H9 (cell line): Measurements from ENCODE around the gene STBD1. TPM values are rescaled to one million over a fixed set of nuclear protein-coding genes. Genes with fewer than 3 reads are reported as not detected.

Source experiments
- DNase-seq: peaks from one replicate; pipeline ENCODE4 v3.0.0-alpha.2; 2017
- H2AFZ ChIP-seq: one replicate; pipeline ENCODE4 v1.6.1; 2013; ENCODE audit warnings: mild to moderate bottlenecking, low read length, control low read depth, moderate library complexity
- H2AK5ac ChIP-seq: 2 replicates; pipeline ENCODE4 v1.6.1; 2013; ENCODE audit warnings: low read length, control low read depth, mixed read lengths; ENCODE audit not compliant: insufficient read length
- H2BK120ac ChIP-seq: one replicate; pipeline ENCODE4 v1.6.1; 2013; ENCODE audit warnings: low read depth, mild to moderate bottlenecking, low read length, control low read depth, inconsistent platforms; ENCODE audit not compliant: poor library complexity, severe bottlenecking
- H2BK12ac ChIP-seq: 2 replicates; pipeline ENCODE4 v1.6.1; 2013; ENCODE audit warnings: low read length, control low read depth, mixed read lengths, low read depth; ENCODE audit not compliant: insufficient read length
- H2BK15ac ChIP-seq: 2 replicates; pipeline ENCODE4 v1.6.1; 2013; ENCODE audit warnings: low read depth, low read length, control low read depth
- H2BK20ac ChIP-seq: one replicate; pipeline ENCODE4 v1.6.1; 2013; ENCODE audit warnings: low read depth, mild to moderate bottlenecking, low read length, control low read depth, inconsistent platforms; ENCODE audit not compliant: poor library complexity, severe bottlenecking
- H2BK5ac ChIP-seq: 2 replicates; pipeline ENCODE4 v1.6.1; 2013; ENCODE audit warnings: low read length, control low read depth, mixed read lengths; ENCODE audit not compliant: insufficient read length
- H3K14ac ChIP-seq: 2 replicates; pipeline ENCODE4 v1.6.1; 2013; ENCODE audit warnings: low read length, control low read depth; ENCODE audit not compliant: insufficient read depth
- H3K18ac ChIP-seq: 2 replicates; pipeline ENCODE4 v1.6.1; 2013; ENCODE audit warnings: low read depth, mild to moderate bottlenecking, mixed read lengths, low read length, control low read depth; ENCODE audit not compliant: insufficient read length
- H3K23ac ChIP-seq: 2 replicates; pipeline ENCODE4 v1.6.1; 2013; ENCODE audit warnings: low read length, control low read depth, mixed read lengths, low read depth; ENCODE audit not compliant: insufficient read length
- H3K23me2 ChIP-seq: 2 replicates; pipeline ENCODE4 v1.6.1; 2013; ENCODE audit warnings: low read depth, mild to moderate bottlenecking, mixed read lengths, low read length, control low read depth; ENCODE audit not compliant: insufficient read length, poor library complexity, severe bottlenecking
- H3K27ac ChIP-seq: 2 replicates; pipeline ENCODE4 v1.5.1; 2013; ENCODE audit warnings: low read length, control low read depth, mixed read lengths, low read depth; ENCODE audit not compliant: insufficient read length
- H3K27me3 ChIP-seq: 2 replicates; pipeline ENCODE4 v1.6.1; 2013; ENCODE audit warnings: low read length, control low read depth, inconsistent platforms; ENCODE audit not compliant: insufficient read depth
- H3K4ac ChIP-seq: 2 replicates; pipeline ENCODE4 v1.6.1; 2013; ENCODE audit warnings: low read depth, mild to moderate bottlenecking, control low read depth, inconsistent platforms, low read length, moderate library complexity
- H3K4me1 ChIP-seq: 2 replicates; pipeline ENCODE4 v1.6.1; 2013; ENCODE audit warnings: low read length, control low read depth, inconsistent platforms; ENCODE audit not compliant: insufficient read depth
- H3K4me2 ChIP-seq: 2 replicates; pipeline ENCODE4 v1.6.1; 2013; ENCODE audit warnings: low read length, control low read depth, mixed read lengths; ENCODE audit not compliant: insufficient read length, insufficient read depth
- H3K56ac ChIP-seq: 2 replicates; pipeline ENCODE4 v1.6.1; 2013; ENCODE audit warnings: low read depth, mild to moderate bottlenecking, mixed read lengths, low read length, control low read depth; ENCODE audit not compliant: insufficient read length
- H3K79me1 ChIP-seq: 2 replicates; pipeline ENCODE4 v1.6.1; 2013; ENCODE audit warnings: low read depth, mild to moderate bottlenecking, moderate library complexity, low read length, control low read depth, inconsistent platforms; ENCODE audit not compliant: insufficient read depth, poor library complexity, severe bottlenecking
- H3K79me2 ChIP-seq: 2 replicates; pipeline ENCODE4 v1.6.1; 2013; ENCODE audit warnings: low read length, control low read depth, inconsistent platforms; ENCODE audit not compliant: insufficient read depth
- H3K9ac ChIP-seq: 2 replicates; pipeline ENCODE4 v1.6.1; 2013; ENCODE audit warnings: low read length, control low read depth, mixed read lengths; ENCODE audit not compliant: insufficient read length; ENCODE audit errors: extremely low read depth
- H3K9me3 ChIP-seq: one replicate; pipeline ENCODE4 v1.6.1; 2013; ENCODE audit warnings: low read depth, low read length, inconsistent platforms; ENCODE audit not compliant: control insufficient read depth
- H3T11ph ChIP-seq: one replicate; pipeline ENCODE4 v1.6.1; 2013; ENCODE audit warnings: mild to moderate bottlenecking, low read length, control low read depth, inconsistent platforms
- H4K20me1 ChIP-seq: one replicate; pipeline ENCODE4 v1.6.1; 2013; ENCODE audit not compliant: control insufficient read depth, insufficient read length, insufficient read depth
- H4K5ac ChIP-seq: 2 replicates; pipeline ENCODE4 v1.6.1; 2013; ENCODE audit warnings: low read depth, mild to moderate bottlenecking, mixed read lengths, low read length, control low read depth; ENCODE audit not compliant: insufficient read length
- H4K8ac ChIP-seq: replicated peaks from 2 replicates; pipeline ENCODE4 v1.6.1; 2013; ENCODE audit warnings: low read length, control low read depth, mixed read lengths, low read depth; ENCODE audit not compliant: insufficient read length
- H4K91ac ChIP-seq: 2 replicates; pipeline ENCODE4 v1.6.1; 2013; ENCODE audit warnings: low read depth, mild to moderate bottlenecking, moderate library complexity, mixed read lengths, low read length, control low read depth; ENCODE audit not compliant: insufficient read length
- H3K27ac Mint-ChIP-seq, 3 experiments: 2 replicates in 2 of 3; 3 replicates in 1 of 3; pipeline ENCODE4 v1.8.0; 2020 to 2021; ENCODE audit warnings: mixed read lengths in 3 of 3, mild to moderate bottlenecking in 1 of 3, moderate library complexity in 1 of 3
- H3K27me3 Mint-ChIP-seq: 2 replicates; pipeline ENCODE4 v1.8.0; 2021; ENCODE audit warnings: low read depth, mild to moderate bottlenecking, moderate library complexity, mixed read lengths
- H3K36me3 Mint-ChIP-seq, 3 experiments: 2 replicates in 2 of 3; 3 replicates in 1 of 3; pipeline ENCODE4 v1.8.0; 2020 to 2021; ENCODE audit warnings: low read depth in 3 of 3, mixed read lengths in 3 of 3; ENCODE audit not compliant: insufficient read depth in 1 of 3
- H3K4me1 Mint-ChIP-seq, 2 experiments: 2 replicates each; pipeline ENCODE4 v1.8.0; 2020; ENCODE audit warnings: mixed read lengths in 2 of 2
- H3K4me3 Mint-ChIP-seq, 2 experiments: 2 replicates in 1 of 2; 3 replicates in 1 of 2; pipeline ENCODE4 v1.8.0; 2020 to 2021; ENCODE audit warnings: mild to moderate bottlenecking in 2 of 2, mixed read lengths in 2 of 2, moderate library complexity in 1 of 2
- H3K9me3 Mint-ChIP-seq, 2 experiments: 2 replicates in 1 of 2; 3 replicates in 1 of 2; pipeline ENCODE4 v1.8.0; 2020; ENCODE audit warnings: mild to moderate bottlenecking in 2 of 2, mixed read lengths in 2 of 2, moderate library complexity in 1 of 2
- WGBS: extraction: QIAGEN DNeasy Blood & Tissue Kit; methylation state at CpG from one replicate; pipeline ENCODE4 v1.1.7; 2013; ENCODE audit warnings: missing lambda C conversion rate, low lambda C conversion rate, mixed read lengths; ENCODE audit not compliant: insufficient read length; ENCODE audit errors: extremely low coverage; 5-methylcytosine and 5-hydroxymethylcytosine counted together
- total RNA-seq: library from RNA; stranded (reverse); gene quantifications from 2 replicates; pipeline ENCODE4 v1.2.1, GENCODE V29; 2021
- TF ChIP-seq, protein P1 (sequence below): fragments of 200-600 bp; sonication (generic); conservative IDR thresholded peaks from 3 replicates; pipeline ENCODE4 v1.8.0; 2021; ENCODE audit warnings: antibody characterized with exemption, mild to moderate bottlenecking

STBD1 gene
- total RNA-seq, 1 experiment from 2014 or later = 1.1 TPM

DNA sequence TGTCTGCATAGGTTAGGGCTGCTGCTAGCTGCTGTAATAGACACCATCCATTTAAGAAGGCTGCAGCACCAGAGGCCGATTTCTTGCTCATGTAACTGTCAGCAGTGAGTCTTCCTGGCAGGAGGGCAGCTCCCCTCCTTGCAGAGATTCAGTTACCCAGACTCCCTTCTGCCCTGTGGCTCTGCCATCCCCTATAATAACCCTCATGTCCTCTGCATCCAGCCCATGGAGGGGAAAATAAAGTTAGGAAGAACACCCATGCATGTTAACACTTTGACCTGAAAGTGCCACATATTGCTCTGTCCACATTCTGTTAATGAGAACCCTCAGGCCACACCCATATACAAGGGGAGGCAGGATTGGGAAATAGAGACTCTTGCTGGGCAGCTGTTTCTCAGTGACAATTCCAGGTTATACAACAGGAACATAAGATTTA, 5.4 kb downstream of the STBD1 start:
- H3K27me3 Mint-ChIP-seq = peaks cover 4% of the 10 kb centered on the region
- TF ChIP-seq, protein P1, sequence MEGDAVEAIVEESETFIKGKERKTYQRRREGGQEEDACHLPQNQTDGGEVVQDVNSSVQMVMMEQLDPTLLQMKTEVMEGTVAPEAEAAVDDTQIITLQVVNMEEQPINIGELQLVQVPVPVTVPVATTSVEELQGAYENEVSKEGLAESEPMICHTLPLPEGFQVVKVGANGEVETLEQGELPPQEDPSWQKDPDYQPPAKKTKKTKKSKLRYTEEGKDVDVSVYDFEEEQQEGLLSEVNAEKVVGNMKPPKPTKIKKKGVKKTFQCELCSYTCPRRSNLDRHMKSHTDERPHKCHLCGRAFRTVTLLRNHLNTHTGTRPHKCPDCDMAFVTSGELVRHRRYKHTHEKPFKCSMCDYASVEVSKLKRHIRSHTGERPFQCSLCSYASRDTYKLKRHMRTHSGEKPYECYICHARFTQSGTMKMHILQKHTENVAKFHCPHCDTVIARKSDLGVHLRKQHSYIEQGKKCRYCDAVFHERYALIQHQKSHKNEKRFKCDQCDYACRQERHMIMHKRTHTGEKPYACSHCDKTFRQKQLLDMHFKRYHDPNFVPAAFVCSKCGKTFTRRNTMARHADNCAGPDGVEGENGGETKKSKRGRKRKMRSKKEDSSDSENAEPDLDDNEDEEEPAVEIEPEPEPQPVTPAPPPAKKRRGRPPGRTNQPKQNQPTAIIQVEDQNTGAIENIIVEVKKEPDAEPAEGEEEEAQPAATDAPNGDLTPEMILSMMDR = no peak
- Histone ChIP-seq H3K4me1 (no peaks in the 10 kb centered on the region; the same call in 1 of the 2 replicates), H2BK12ac (no peak overlapping the region), H2AFZ (no peak overlapping the region), H3K14ac (no peak overlapping the region), H3T11ph (no peak overlapping the region), H3K9ac (no peak overlapping the region), H3K9me3 (no peaks in the 10 kb centered on the region), H2BK15ac (no peak overlapping the region), H3K79me1 (no peaks in the 10 kb centered on the region), H2BK120ac (no peak overlapping the region), H3K23ac (no peak overlapping the region), H2BK5ac (no peak overlapping the region), H3K27me3 (no peaks in the 10 kb centered on the region), H3K4ac (no peak overlapping the region), H4K8ac (no peak overlapping the region), H3K18ac (no peak overlapping the region), H4K5ac (no peak overlapping the region), H3K79me2 (no peaks in the 10 kb centered on the region), H2AK5ac (no peak overlapping the region), H3K27ac (no peak overlapping the region), H3K4me2 (no peak overlapping the region), H4K91ac (no peak overlapping the region), H3K56ac (no peak overlapping the region), H4K20me1 (no peaks in the 10 kb centered on the region), H2BK20ac (no peak overlapping the region), H3K23me2 (peaks cover 8% of the 10 kb centered on the region)
- DNase-seq = no peak
- H3K9me3 Mint-ChIP-seq = peaks cover 4% of the 10 kb centered on the region in 2 experiments; a peak in 4 of 5 replicates
- H3K4me1 Mint-ChIP-seq = peaks cover 3 to 12% of the 10 kb centered on the region in 2 experiments
- H3K27ac Mint-ChIP-seq = no peak overlapping the region
- no CpG with 5 or more reads among the region's 1 CpG for WGBS
- H3K4me3 Mint-ChIP-seq = no peak overlapping the region; a peak in 1 of 5 replicates
- peaks cover 6 to 16% (median 15%) of the 10 kb centered on the region in 3 experiments; a peak in 6 of 7 replicates for H3K36me3 Mint-ChIP-seq
